ENCODE results near the gene TTC7B. TPM values are rescaled to one million over a fixed set of nuclear protein-coding genes. Genes with fewer than 3 reads are reported as not detected.

Gene TTC7B
- total and polyA plus RNA-seq, 2 of the 8 experiments (the other 6 are each of a cell fraction or from before 2014, with no cell fraction given) = 23.7 to 34.0 TPM

DNA sequence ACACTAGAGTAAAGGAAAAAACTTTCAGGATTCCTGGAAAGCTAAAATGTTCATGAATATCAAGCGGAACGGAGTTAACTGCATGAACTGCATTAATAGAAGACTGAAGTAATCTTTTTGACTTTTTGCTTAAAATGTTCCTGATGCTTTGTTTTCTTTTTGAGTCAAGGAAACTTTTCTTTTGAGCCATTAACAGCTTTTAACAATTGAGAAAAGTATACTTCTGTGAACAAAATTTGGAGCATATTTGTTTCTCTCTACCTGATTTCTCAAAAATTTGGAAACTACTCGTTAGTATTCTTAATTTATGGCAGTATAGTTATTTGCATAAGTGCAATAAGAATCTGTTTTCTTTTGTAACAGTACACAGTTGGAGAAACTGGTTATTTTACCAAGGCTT lies 340.9 kb downstream of the TTC7B start (continued):
- no peak for TF ChIP-seq EZH2 (IDR thresholded peaks at IDR 0.05; ENCODE audit: low read depth, low read length, severe bottlenecking)

Other genes with a start within 250 kb of the TTC7B start
- gene RPS6KA5, start 244.2 kb upstream of the TTC7B start, total RNA-seq (2021; fragmentation: NEBNext Ultra II Directional; extraction: Animal tissue kit (Norgen Biotek cat#: 25700)) = 3.1 and 3.2 TPM in 2 replicates
- 0.85 and 0.93 TPM in 2 replicates for gene RPS6KA5, start 244.2 kb upstream of the TTC7B start, polyA plus RNA-seq (2011; rRNA removed)